HG02623 (cell line): ENCODE measurements around the gene ZSCAN25.
"Not testable (repeated sequence)": the region's sequence is repeated elsewhere in the genome, so short reads cannot be mapped to it uniquely, and the experiment has no call there.

Experiments
- ATAC-seq: cut with Tn5 transposase; IDR thresholded peaks from one replicate; pipeline ENCODE4 v1.9.1; 2021; ENCODE audit warnings: moderate library complexity; ENCODE audit not compliant: unreplicated experiment

The ZSCAN25 gene

DNA sequence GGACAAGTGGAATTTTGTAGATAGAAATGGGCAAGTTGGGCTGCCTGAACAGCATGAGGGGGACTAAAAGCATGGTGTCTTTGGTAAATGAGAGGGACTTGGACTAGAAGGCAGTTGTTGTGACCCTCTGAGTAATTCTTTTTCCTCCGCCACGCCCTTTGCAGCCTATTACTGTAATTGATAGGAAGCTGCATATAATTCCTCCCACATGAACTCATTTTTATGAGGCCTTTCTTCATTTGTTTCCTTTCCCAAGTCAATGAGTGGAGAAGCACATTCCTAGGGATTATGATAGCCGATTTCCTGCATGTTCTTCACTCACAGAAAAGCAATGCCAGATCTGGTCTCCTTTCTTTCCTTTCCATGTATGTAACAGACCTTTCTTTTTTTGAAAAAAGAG, 27.7 kb downstream of the ZSCAN25 start:
- ATAC-seq = no peak

- no peak for ATAC-seq
Measured at GRCh38 chr7:99645590-99645989, 28.8 kb downstream of the ZSCAN25 start.

DNA sequence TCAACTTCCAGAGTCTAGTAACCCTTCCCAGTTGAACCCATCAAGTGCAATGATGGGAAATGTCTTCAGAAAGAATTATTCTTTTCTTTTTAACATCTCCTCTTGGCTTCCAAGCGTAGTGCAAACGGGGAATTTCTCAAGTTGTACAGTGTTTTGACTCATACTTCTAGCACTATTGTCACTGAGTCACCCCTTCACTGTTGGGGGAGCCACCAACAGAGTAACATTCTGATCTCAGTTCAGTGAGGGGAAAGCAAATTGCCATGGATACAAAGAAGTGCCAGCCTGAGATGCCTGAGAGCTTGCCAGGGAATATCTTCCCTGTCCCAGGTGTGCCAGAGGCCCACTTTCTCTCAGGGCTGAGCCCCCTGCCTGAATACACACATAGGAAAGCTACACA, 32.1 kb downstream of the ZSCAN25 start:
- no peak for ATAC-seq

- no peak for ATAC-seq
Measured at GRCh38 chr7:99651290-99651689, 34.5 kb downstream of the ZSCAN25 start.

DNA sequence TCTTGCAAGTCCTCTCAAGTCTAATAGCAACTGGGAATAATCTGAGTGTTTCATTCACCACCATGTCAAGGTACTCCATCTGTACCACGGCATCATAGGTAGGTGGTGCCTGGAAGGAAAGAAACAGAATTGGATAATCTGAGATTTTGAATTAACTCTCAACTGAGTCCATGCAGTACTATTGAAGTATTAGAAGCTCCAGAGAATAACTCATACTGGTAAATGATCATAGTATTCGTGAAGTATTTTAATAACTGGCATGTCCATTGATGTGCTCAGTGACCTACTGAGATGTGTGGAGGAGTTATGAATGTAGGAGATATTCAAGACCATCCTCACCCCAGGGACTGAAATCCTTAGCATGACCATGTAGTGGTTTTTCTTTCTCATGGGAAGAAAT, 35.9 kb downstream of the ZSCAN25 start:
- ATAC-seq = no peak

- not testable (repeated sequence) for ATAC-seq
Measured at GRCh38 chr7:99653269-99653668, 36.5 kb downstream of the ZSCAN25 start.

- ATAC-seq = no peak
Measured at GRCh38 chr7:99653754-99654153, 37.0 kb downstream of the ZSCAN25 start.

- ATAC-seq = not testable (repeated sequence)
Measured at GRCh38 chr7:99654626-99655025, 37.9 kb downstream of the ZSCAN25 start.

GRCh38 chr7:99657879-99658278, 41.1 kb downstream of the ZSCAN25 start:
- ATAC-seq = not testable (repeated sequence)

- ATAC-seq = no peak
Measured at GRCh38 chr7:99665312-99666012, 48.7 kb downstream of the ZSCAN25 start.

- no peak for ATAC-seq
Measured at GRCh38 chr7:99666013-99666395, 49.3 kb downstream of the ZSCAN25 start.

GRCh38 chr7:99667179-99667578, 50.4 kb downstream of the ZSCAN25 start:
- no peak for ATAC-seq

- ATAC-seq = no peak
Measured at GRCh38 chr7:99668541-99668940, 51.8 kb downstream of the ZSCAN25 start.

GRCh38 chr7:99669782-99670181, 53.0 kb downstream of the ZSCAN25 start:
- no peak for ATAC-seq

DNA sequence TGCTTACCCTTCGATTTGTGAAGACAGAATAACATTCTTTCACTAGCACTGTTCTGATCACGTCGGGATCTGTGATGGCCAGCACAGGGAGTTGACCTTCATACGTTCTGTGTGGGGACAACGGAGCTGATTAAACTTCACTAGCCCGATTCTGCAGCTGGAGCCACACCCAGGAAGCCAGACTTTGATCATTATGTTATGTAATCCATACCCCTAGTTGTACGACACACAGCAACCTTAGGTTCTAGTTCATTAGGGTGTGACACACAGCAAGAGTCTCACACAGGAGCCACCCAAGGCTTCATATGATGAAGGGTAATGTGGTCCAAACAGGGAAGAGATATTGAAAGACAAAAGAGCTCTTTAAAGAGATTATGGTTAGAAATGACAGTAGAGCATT, 55.8 kb downstream of the ZSCAN25 start:
- ATAC-seq = no peak

- no peak for ATAC-seq
Measured at GRCh38 chr7:99674995-99675742, 58.4 kb downstream of the ZSCAN25 start.

DNA sequence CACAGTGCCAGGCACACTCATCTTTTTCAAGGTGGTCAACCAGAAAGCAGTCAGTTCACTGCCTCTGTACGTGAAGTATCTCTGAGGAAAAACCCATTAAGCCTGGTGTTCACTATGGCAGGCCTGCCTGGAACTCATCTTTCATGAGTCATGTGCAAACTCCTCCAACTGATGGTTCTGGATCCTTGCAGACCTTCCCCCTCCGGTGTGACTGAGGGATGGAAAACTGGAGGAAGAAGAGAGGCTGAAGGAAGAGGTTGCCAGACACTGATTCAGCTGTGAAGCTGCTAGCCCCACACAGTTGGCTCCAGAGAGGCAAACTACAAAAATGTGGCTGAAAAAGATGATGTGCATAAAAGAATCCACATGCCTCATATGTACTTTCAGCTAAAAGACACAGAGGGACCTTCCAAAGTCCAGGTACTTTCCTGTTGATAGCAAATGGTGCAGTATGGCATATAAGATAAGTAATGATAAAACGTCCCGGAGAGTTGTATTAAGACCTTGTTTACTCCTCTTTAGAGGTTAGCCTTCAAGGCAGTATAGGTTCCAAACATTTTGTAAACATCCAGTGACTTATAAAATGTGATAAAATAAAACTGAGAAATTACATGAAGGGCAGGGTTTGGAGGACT, 60.4 kb downstream of the ZSCAN25 start:
- no peak for ATAC-seq

DNA sequence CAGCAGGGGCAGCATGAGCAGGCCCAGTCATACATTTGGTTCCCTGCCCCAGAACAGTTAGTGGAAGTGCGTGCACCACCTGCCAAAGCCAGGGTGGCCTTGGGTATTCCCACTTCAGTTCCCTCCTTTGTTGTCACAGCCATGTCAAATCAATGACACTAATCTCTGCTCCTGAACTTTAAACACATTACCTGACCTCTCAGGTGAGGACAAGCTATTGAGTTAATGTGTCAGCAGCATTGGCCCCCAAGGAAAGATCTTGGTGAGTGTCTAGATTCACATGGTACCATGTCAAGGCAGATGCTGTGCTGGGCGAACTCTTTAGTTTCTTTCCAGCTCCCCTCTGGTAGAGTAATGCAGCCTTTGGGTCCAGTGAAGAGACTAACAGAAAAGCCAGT, 60.9 kb downstream of the ZSCAN25 start:
- ATAC-seq = no peak

- no peak for ATAC-seq
Measured at GRCh38 chr7:99679032-99679399, 62.3 kb downstream of the ZSCAN25 start.

GRCh38 chr7:99679400-99680191, 62.9 kb downstream of the ZSCAN25 start, which contains the start of gene CYP3A5:
TSS of gene CYP3A5 (minus strand) at chr7:99679996. CDS start at chr7:99679896, 100 bp downstream.
- no peak for ATAC-seq
